NCI-H1694 treated with DMSO at 0.1 percent for 48 hours (cell line): ENCODE results near the gene LMO7.

Experiments used
- DNase-seq: peaks from one replicate; lab custom pipeline; 2025; lab: John Stamatoyannopoulos, UW

LMO7 gene

DNA sequence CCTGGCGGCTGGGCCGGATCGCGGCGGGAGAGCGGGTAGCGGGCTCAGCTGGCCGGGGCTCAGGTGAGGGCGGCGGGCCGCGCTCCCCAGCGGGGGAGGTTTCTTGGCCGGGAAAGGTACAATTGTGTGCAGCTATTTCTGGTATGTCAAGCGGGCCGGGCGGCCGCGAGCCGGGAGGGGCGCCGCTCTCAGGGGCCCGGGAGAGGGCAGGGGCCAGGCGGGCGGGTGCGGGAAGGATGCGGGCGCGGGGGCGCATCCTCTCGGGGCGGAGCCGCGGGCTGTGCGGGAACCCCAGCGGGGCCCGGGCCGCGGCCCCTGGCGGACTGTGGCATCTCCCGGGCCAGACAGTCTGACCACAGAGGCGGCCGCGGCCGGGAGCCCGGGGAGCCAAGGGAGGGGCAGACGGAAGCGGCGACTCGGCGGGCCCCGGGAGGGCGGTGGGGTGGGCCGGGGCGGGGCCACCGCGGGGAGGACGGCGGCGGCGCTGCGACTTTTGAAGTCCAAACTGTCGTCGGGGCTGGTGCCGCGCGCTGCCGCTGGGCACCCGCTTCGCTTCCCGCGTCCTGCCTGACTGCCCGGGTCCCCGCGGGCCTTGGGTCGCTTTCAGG lies at the start of gene LMO7:
TSS of gene LMO7 (plus strand) at position 503 of the 608 bp plus-strand sequence. CDS start 328 bp downstream, outside the sequence.
- no peak for DNase-seq

GRCh38 chr13:75587679-75588078 lies 48.5 kb upstream of the LMO7 start:
- DNase-seq, result no peak

- DNase-seq, result no peak
Measured at GRCh38 chr13:75596657-75597182, 39.4 kb upstream of the LMO7 start.

- DNase-seq, result no peak
Measured at GRCh38 chr13:75600371-75600770, 35.8 kb upstream of the LMO7 start.

GRCh38 chr13:75603038-75603437 lies 33.1 kb upstream of the LMO7 start:
- DNase-seq, result no peak

- DNase-seq, result no peak
Measured at GRCh38 chr13:75607447-75607846, 28.7 kb upstream of the LMO7 start.

DNA sequence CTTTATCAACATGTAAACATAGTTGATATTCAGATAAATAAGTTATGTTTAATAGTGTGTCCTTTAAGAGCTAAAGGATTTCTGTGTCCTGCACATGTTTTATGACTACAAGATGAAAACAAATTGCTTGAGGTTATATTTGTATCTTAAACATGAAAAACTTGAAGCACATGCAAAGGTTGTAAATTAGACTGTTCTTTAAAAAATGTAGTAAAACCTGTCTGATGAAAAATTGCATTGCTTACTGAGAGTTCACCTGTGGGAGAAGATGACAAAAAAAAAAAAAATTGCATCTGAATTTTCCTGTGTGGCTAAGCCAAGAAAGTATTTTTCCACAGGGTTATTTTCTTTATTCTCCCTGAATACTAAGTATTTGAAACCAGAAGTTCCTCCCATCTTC lies 25.7 kb upstream of the LMO7 start:
- no peak for DNase-seq

GRCh38 chr13:75612354-75612753 lies 23.8 kb upstream of the LMO7 start:
- no peak for DNase-seq

DNA sequence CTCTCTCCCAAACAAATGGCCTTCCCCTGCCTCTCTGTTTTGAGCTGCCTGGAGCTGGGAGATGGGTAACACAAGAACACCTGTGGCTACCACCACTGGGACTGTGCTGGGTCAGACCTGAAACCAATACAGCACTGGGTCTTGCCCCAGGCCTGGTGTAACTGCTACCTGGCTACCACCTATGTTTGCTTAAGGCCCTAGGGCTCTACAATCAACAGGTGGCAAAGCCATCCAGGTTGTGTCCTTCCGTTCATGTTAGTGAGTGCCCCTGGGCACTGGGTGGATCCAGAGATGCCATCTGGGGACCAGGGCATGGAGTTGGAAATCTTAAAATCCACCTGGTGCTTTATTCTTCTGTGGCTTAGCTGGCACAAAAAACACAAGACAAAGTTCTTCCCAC lies 18.9 kb upstream of the LMO7 start:
- no peak for DNase-seq

- DNase-seq, result no peak
Measured at GRCh38 chr13:75618308-75618707, 17.8 kb upstream of the LMO7 start.

DNA sequence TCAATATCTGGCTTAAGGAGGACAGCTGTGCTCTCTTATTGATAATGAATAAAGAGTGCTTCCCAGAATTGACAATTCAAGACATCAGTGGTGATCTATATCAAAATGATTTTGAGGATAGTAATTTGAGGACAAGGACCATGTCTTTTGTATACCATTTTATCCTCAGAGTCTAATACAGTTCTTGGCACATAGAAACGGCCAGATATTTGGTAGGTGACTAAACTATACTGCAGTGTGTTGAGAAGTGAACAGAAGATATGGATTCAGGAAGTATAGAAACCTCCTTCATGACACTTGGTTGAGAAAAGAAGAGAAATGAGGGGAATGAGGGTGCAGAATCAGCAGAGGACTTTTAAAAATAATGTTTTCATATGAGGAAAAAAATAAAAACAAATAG lies 16.1 kb upstream of the LMO7 start:
- no peak for DNase-seq

- DNase-seq, result no peak
Measured at GRCh38 chr13:75621147-75621546, 15.0 kb upstream of the LMO7 start.

GRCh38 chr13:75628801-75629200 lies 7.3 kb upstream of the LMO7 start:
- DNase-seq, result no peak

DNA sequence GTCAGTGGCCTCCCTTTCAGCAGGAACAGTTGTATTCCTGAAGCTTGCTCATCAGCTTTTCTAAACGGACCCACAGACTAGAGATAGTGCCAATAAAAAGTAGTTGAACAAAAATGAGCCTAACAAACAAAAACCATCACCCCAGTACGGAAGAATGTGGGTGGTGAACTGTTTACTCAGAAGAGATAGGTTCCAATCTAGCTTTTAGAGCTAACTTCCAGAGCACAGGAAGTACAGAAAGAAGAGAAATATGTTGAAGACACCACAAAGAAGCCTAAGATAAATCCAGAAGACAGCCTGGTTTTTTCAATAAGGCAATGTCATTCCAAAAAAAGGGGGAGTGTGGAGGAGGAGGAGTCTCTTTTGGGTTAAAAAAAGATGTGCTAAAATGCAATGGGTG lies 2.8 kb upstream of the LMO7 start:
- DNase-seq, result no peak

DNA sequence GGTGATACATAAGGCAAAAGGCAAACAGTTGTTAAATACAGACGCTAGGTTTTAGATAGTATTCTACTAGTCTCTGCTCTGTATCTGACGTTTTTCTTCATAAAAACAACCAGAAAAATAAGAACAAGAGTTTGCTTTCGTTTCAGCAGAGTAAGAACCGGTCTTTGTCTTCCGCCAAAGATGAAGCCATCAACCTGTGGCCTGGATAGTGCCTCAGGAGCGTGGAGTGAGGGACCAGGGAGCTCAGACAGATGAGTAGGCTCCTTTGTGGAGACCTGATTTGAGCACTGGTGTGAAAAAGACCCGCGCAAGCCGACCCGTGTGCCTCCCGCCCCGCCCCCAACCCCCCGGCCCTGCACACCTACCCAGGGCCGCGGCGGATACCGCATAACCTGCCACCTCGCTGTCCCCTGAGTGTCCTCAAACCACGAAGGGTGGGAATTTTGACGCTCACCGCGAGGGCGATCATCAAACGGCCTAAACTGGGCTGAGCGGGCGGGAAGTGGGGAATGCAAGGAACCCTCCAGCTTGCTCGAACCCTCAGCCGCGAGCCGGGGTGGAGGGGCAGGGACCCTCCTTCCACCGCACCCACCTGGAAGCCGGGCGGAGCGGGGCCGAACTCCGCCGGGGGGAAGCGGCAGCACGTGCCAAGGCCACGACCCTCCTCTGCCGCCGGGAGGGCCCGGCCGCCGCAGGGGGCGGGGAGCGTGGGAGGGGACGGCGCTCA lies 866 bp upstream of the LMO7 start:
- DNase-seq, result no peak

DNA sequence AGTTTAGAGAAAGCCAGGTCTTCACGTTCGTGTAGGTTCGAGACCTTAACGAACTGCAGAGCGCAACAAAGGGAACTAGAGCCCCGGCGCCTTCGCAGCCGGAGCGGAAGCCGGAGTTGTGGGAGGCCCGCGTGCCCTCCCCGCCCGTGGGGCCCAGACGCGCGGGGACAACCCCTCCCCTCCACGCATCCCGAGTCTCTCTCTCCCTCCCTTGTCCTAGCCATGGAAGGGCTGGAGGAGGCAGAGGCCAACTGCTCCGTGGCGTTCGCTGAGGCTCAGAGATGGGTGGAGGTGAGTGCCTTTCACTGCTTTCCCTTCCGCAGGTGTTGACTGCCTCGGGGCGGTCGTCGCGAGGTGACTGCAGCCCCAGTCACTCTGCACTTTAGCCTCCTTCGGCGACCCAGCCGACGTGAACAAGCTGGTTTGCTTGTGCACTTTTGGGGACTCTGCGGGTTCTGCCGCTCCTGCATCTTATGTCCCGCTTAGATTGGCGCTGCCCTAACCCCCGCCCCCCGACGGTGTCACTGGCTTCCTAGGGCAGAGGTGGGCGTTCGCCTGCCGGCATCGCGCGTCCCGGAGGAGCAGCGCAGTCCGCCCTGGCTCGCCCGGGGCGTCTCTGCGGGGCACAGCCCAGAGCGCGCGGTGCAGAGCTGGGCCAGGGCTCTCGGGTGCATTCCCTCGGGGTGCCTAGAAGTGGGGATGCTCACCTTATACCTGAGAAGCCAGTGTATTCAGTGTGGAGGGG lies 478 bp downstream of the LMO7 start:
- no peak for DNase-seq

- no peak for DNase-seq
Measured at GRCh38 chr13:75637181-75637750, 1.1 kb downstream of the LMO7 start.

- no peak for DNase-seq
Measured at GRCh38 chr13:75639454-75639853, 3.3 kb downstream of the LMO7 start.

GRCh38 chr13:75641026-75641425 lies 4.9 kb downstream of the LMO7 start:
- DNase-seq, result no peak

- no peak for DNase-seq
Measured at GRCh38 chr13:75643182-75643581, 7.1 kb downstream of the LMO7 start.

DNA sequence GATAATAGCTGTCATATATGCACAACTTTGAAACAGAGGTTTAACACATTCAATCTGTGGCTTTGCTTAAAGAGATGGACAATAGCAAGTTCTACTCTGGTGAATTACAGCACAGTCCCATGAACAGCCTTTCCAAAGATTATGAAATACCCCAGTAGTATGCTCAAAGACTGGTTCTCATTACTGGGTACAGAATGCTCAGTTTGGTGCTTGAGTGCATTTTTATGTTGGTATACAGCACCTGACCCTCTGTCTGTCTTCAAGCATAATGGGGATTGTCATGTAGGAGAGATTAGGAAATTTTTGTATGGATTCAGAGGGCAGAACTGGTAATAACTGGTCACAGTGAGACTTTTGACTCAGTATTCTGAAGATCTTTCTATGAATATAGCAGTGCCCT lies 7.6 kb downstream of the LMO7 start:
- no peak for DNase-seq

DNA sequence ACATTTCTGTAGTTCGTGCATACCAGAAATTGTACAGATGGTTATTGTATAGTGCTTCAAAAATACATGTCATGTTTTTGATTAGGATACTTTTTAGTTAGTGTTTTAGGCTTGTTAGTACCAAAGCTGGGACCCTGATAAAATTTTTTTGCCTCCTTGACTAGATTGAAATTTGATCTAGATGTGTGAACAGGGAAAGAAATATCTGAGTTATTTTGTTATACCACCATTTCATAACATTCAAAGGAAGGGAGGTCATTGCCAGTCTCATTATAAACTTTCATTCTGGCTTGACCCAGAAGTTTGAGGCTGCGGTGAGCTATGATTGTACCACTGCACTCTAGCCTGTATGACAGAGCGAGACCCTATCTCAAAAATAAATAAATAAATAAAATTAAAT lies 9.0 kb downstream of the LMO7 start:
- DNase-seq, result no peak
